Subcutaneous adipose tissue (tissue), 4 donors: ENCODE measurements around the gene RETREG1. TPM values are rescaled to one million over a fixed set of nuclear protein-coding genes. Genes with fewer than 3 reads are reported as not detected.

Source experiments
- CTCF ChIP-seq: fragments of 450-650 bp; IDR thresholded peaks from one replicate; pipeline ENCODE4 v1.5.1; 2016; ENCODE audit warnings: low read depth, mild to moderate bottlenecking, control low read depth, antibody characterized with exemption, moderate library complexity
- total RNA-seq, 4 donors: library from RNA; depleted of rRNA; stranded (reverse); fragments of >200 nt; gene quantifications; one replicate each; pipeline ENCODE4 v1.1.0, GENCODE V29; 2016

RETREG1 gene
- total RNA-seq, 4 donors from 2014 or later, result 71.0 to 131 (median 91.7) TPM

- no peak for TF ChIP-seq CTCF
Measured at GRCh38 chr5:16659536-16659935, 42.7 kb upstream of the RETREG1 start.

GRCh38 chr5:16656561-16657191, 39.9 kb upstream of the RETREG1 start:
- TF ChIP-seq CTCF, result no peak

- no peak for TF ChIP-seq CTCF
Measured at GRCh38 chr5:16654647-16655334, 38.0 kb upstream of the RETREG1 start.

- no peak for TF ChIP-seq CTCF
Measured at GRCh38 chr5:16644301-16644889, 27.6 kb upstream of the RETREG1 start.

- no peak for TF ChIP-seq CTCF
Measured at GRCh38 chr5:16642867-16643266, 26.1 kb upstream of the RETREG1 start.

- TF ChIP-seq CTCF, result no peak
Measured at GRCh38 chr5:16639206-16639605, 22.4 kb upstream of the RETREG1 start.

- TF ChIP-seq CTCF, result no peak
Measured at GRCh38 chr5:16628376-16628775, 11.6 kb upstream of the RETREG1 start.
